Uterus (tissue), 4 donors: ENCODE measurements around the gene XPNPEP3. TPM values are rescaled to one million over a fixed set of nuclear protein-coding genes. Genes with fewer than 3 reads are reported as not detected.

Experiments
- DNase-seq, 2 donors: peaks; one replicate each; pipeline ENCODE4 v3.0.0-alpha.2; 2019 to 2020
- H3K27ac ChIP-seq, 2 donors: fragments of 200-600 bp; sonication (generic); 1 replicate in 1 of 2; 2 replicates in 1 of 2; pipeline ENCODE4 v1.5.1; 2016 to 2018
- H3K27me3 ChIP-seq, 2 donors: fragments of 200-600 bp; sonication (generic); one replicate each; pipeline ENCODE4 v1.5.1; 2018 to 2019; ENCODE audit warnings: control low read depth in 1 of 2
- H3K36me3 ChIP-seq, 2 donors: fragments of 200-600 bp; sonication (generic); one replicate each; pipeline ENCODE4 v1.5.1; 2019; ENCODE audit warnings: control low read depth in 1 of 2
- H3K4me1 ChIP-seq, 2 donors: fragments of 200-600 bp; sonication (generic); one replicate each; pipeline ENCODE4 v1.5.1; 2018 to 2019; ENCODE audit warnings: control low read depth in 1 of 2
- H3K4me3 ChIP-seq, 2 donors: fragments of 200-600 bp; sonication (generic); 1 replicate in 1 of 2; 2 replicates in 1 of 2; pipeline ENCODE4 v1.5.1; 2018 to 2019; ENCODE audit warnings: mild to moderate bottlenecking in 1 of 2
- H3K9me3 ChIP-seq, 2 donors: fragments of 200-600 bp; sonication (generic); one replicate each; pipeline ENCODE4 v1.5.1; 2019; ENCODE audit warnings: control low read depth in 1 of 2
- POLR2A ChIP-seq, 2 donors: fragments of 450-650 bp; IDR thresholded peaks; one replicate each; pipeline ENCODE4 v1.6.1; 2016; ENCODE audit warnings: antibody characterized with exemption in 2 of 2, mild to moderate bottlenecking in 1 of 2, moderate library complexity in 1 of 2
- intact Hi-C: fragments of 100-400 bp; cut with DNase I; formaldehyde crosslinking; loops from one replicate; pipeline ENCODE4 v1.15.1; 2023; ENCODE audit warnings: low total_unique reads
- total RNA-seq, 4 donors: library from RNA; depleted of rRNA in 3 of 4; stranded (reverse); fragments of >200 nt in 3 of 4; gene quantifications; one replicate each; pipeline versions ENCODE4 v1.1.0 to v1.2.4, GENCODE V29; 2014 to 2023
- TF ChIP-seq, protein P1 (sequence below), 4 experiments: fragments of 200-600 bp in 2 of 4; fragments of 450-650 bp in 2 of 4; sonication (generic) in 2 of 4; IDR thresholded peaks; one replicate each; pipeline ENCODE4 v1.5.1; 2016 to 2019; ENCODE audit warnings: antibody characterized with exemption in 4 of 4, mild to moderate bottlenecking in 2 of 4, moderate library complexity in 1 of 4
- donor health status: DM: yes; HTN: yes; CAD: no.

Gene XPNPEP3
- total RNA-seq, 4 donors from 2014 or later, result 1.5 to 25.6 (median 8.0) TPM

DNA sequence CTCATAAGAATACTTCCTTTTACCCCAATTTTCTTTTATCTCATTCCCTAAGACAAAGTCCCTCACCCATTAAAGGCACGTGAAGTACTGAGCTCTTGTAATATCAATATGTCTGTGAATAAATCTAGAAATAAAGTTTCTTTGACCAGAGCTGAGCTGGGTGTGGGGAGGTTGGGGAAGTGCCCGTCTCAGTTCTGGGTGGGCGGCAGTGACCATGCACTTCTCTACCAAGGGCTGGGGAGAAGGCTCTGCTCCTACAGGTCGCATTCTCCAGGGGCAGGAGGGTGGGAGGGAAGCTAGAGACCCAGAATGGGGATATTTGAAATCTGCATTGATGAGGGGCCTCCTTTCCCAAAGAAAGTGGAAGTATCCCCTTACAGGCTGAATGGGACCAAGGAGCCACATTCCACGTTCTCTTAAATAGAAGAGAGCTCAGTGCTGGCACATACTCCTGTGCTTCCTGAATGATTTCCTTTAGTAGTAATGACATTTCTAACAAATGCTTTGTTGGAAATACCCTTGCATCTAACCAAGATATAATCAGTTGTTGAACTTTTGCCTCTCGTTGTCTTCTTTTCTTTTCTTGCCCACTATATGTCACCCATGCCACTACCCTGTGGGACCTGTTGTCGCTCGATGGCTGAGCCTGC lies 110.3 kb downstream of the XPNPEP3 start:
- Histone ChIP-seq H3K9me3 (no peaks in the 10 kb centered on the region), H3K36me3 (no peaks in the 10 kb centered on the region), H3K4me1 (no peaks in the 10 kb centered on the region), H3K27ac (no peak overlapping the region), H3K4me3 (no peak overlapping the region), H3K27me3 (no peaks in the 10 kb centered on the region)
- no peak for DNase-seq
- no peak for TF ChIP-seq POLR2A (IDR thresholded peaks at IDR 0.05)
- TF ChIP-seq, protein P1, sequence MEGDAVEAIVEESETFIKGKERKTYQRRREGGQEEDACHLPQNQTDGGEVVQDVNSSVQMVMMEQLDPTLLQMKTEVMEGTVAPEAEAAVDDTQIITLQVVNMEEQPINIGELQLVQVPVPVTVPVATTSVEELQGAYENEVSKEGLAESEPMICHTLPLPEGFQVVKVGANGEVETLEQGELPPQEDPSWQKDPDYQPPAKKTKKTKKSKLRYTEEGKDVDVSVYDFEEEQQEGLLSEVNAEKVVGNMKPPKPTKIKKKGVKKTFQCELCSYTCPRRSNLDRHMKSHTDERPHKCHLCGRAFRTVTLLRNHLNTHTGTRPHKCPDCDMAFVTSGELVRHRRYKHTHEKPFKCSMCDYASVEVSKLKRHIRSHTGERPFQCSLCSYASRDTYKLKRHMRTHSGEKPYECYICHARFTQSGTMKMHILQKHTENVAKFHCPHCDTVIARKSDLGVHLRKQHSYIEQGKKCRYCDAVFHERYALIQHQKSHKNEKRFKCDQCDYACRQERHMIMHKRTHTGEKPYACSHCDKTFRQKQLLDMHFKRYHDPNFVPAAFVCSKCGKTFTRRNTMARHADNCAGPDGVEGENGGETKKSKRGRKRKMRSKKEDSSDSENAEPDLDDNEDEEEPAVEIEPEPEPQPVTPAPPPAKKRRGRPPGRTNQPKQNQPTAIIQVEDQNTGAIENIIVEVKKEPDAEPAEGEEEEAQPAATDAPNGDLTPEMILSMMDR (IDR thresholded peaks at IDR 0.05), result no peak
- intact Hi-C loops, result no loop called here

DNA sequence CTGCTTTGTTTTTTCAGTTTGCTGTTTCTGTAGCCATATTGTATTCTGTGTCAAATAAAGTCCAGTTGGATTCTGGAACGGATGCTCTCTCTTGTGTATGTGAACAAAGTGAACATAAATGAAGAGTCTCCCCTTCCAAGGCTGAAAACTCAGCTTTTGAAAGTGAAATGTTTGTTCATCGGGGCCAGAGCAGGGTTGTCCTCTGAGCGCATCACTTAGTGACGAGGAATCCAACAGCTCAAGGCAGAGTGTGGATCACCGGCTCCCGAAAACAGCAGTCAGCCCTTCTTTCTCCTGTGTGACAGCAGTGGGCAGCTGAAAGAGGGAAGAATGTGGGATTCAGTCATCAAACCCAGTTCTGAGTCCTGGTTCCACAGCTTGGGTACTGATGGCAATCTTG lies 115.6 kb downstream of the XPNPEP3 start:
- TF ChIP-seq POLR2A (IDR thresholded peaks at IDR 0.05), result no peak
- TF ChIP-seq, protein P1 (IDR thresholded peaks at IDR 0.05), result no peak
- DNase-seq, result no peak
- Histone ChIP-seq H3K27me3 (no peaks in the 10 kb centered on the region), H3K36me3 (no peaks in the 10 kb centered on the region), H3K4me1 (no peaks in the 10 kb centered on the region), H3K9me3 (no peaks in the 10 kb centered on the region), H3K27ac (no peak overlapping the region), H3K4me3 (no peak overlapping the region)
- intact Hi-C loops, result no loop called here

DNA sequence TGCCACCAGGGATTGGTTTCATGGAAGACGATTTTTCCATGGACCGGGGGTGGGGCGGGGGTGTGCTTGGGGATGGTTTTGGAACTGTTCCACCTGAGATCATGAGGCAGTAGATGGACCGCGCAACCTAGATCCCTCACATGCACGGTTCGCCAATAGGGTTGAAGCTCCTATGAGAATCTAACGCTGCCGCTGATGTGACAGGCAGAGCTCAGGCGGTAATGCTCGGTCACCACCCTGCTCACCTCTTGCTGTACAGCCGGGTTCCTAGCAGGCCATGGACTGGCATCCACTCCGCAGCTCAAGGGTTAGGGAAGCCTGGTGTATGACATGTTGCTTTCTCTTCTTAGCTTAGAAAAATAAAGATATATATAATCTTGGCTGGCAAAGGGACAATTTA lies 116.2 kb downstream of the XPNPEP3 start:
- TF ChIP-seq, protein P1 (IDR thresholded peaks at IDR 0.05), result no peak
- TF ChIP-seq POLR2A (IDR thresholded peaks at IDR 0.05), result no peak
- no peak overlapping the region for H3K27ac ChIP-seq
- no peak overlapping the region for H3K4me3 ChIP-seq
- H3K9me3 ChIP-seq, result no peaks in the 10 kb centered on the region
- H3K4me1 ChIP-seq, result no peaks in the 10 kb centered on the region
- intact Hi-C loops, result no loop called here
- DNase-seq, result no peak
- H3K27me3 ChIP-seq, result no peaks in the 10 kb centered on the region
- no peaks in the 10 kb centered on the region for H3K36me3 ChIP-seq

DNA sequence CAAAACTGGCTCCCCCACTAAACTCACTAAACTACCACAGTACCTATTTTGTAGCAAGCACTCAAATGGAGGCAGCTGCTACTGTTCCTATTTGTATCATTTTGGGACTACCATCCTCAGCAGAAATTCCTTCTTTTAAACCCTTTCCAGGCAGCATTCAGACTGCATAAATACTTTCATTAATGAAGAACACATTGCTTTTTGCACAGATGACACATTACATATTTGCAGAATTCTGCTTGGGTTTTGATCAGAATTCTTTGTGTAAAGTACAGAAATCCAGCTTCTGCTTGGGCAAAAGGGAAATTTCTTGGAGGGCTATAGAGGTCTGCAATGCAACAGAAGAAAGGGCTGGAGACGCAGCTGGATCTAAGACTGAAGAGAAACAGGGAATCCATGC lies 118.4 kb downstream of the XPNPEP3 start:
- DNase-seq, result no peak
- H3K9me3 ChIP-seq, result no peaks in the 10 kb centered on the region
- intact Hi-C loops, result no loop called here
- TF ChIP-seq, protein P1 (IDR thresholded peaks at IDR 0.05), result no peak
- TF ChIP-seq POLR2A (IDR thresholded peaks at IDR 0.05), result no peak
- H3K4me3 ChIP-seq, result no peak overlapping the region
- H3K4me1 ChIP-seq, result no peaks in the 10 kb centered on the region
- no peak overlapping the region for H3K27ac ChIP-seq
- no peaks in the 10 kb centered on the region for H3K27me3 ChIP-seq
- no peaks in the 10 kb centered on the region for H3K36me3 ChIP-seq

DNA sequence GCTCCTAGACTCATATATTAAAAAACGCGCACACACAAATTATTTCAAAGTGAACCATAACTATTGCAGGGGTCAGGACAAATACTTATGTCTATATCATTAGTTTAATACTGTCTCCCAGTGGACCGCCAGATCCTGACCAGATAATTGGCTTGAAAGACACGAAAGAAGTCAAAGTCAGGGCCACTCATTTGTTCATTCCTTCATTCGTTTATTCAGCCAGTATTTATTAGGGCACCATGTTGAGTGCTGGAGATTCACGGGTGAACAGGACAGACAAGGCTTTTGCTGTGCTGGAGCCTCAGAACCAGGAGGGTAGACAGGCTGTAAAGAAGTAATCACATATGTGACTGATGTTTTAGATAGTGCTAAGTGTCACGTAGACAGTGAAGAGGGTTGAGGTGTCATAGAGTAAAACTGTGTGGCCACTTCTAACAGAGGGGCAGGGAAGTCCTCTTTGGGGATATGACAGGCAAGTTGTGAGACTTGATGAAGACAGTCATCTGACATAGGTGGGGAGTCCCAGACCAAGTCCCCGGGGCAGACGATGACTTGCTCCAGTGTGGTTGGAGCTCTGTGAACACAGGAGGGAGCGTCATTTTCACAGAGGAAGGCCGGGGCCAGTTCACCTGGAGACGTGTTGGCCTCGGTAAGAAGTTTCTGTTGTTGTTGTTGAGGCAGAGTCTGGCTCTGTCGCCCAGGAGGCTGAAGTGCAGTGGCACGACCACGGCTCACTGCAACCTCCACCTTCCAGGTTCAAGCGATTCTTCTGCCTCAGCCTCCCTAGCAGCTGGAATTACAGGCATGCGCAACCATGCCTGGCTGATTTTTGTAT lies 120.1 kb downstream of the XPNPEP3 start:
- Histone ChIP-seq H3K9me3 (no peaks in the 10 kb centered on the region), H3K27me3 (no peaks in the 10 kb centered on the region), H3K27ac (no peak overlapping the region), H3K4me3 (no peak overlapping the region), H3K36me3 (no peaks in the 10 kb centered on the region), H3K4me1 (no peaks in the 10 kb centered on the region)
- TF ChIP-seq POLR2A (IDR thresholded peaks at IDR 0.05), result no peak
- TF ChIP-seq, protein P1 (IDR thresholded peaks at IDR 0.05), result no peak
- no peak for DNase-seq
- intact Hi-C loops, result no loop called here
